PC-9 (cell line): ENCODE data around the gene GRK4. TPM values are rescaled to one million over a fixed set of nuclear protein-coding genes. Genes with fewer than 3 reads are reported as not detected.
A peak's percentile ranks its signal among the peaks of the same experiment; 100 is the strongest.

ENCODE experiments used
- BruUV-seq: library from RNA; stranded (reverse); fragments of 400-500 nt; replicated peaks from 2 replicates; lab custom pipeline; 2021; lab: Mats Ljungman, UMichigan
- CTCF ChIA-PET: fragments of 300-600 bp; sonication (Branson Sonifier 250); formaldehyde crosslinking; loops from one replicate; lab custom pipeline; 2022; ENCODE audit warnings: antibody characterized with exemption; lab: Charles Lee
- POLR2A ChIA-PET: fragments of 300-600 bp; sonication (Branson Sonifier 250); formaldehyde crosslinking; loops from one replicate; lab custom pipeline; 2022; ENCODE audit warnings: antibody characterized with exemption; ENCODE audit not compliant: unreplicated experiment; lab: Charles Lee
- DNase-seq, 2 experiments: peaks; one replicate each; pipeline versions ENCODE4 v3.0.0 to v3.0.0-alpha.2; 2015 to 2022; ENCODE audit warnings: mixed read lengths in 1 of 2
- H2AFZ ChIP-seq: fragments of 200-600 bp; sonication (generic); 2 replicates; pipeline ENCODE4 v1.8.1; 2017; ENCODE audit warnings: antibody characterized with exemption
- H3F3A ChIP-seq: fragments of 200-600 bp; sonication (generic); 2 replicates; pipeline ENCODE4 v1.8.1; 2017; ENCODE audit warnings: antibody characterized with exemption, mild to moderate bottlenecking, low read depth; ENCODE audit not compliant: insufficient read depth
- H3K27ac ChIP-seq: fragments of 200-600 bp; sonication (generic); 2 replicates; pipeline ENCODE4 v1.6.1; 2016; ENCODE audit warnings: mixed run types
- H3K27me3 ChIP-seq: fragments of 200-600 bp; sonication (generic); 2 replicates; pipeline ENCODE4 v1.6.1; 2016; ENCODE audit warnings: low read depth, mixed run types; ENCODE audit not compliant: insufficient read depth
- H3K36me3 ChIP-seq: fragments of 200-600 bp; sonication (generic); 2 replicates; pipeline ENCODE4 v1.6.1; 2016; ENCODE audit warnings: low read depth, mixed run types
- H3K4me1 ChIP-seq: fragments of 200-600 bp; sonication (generic); replicated peaks from 2 replicates; pipeline ENCODE4 v1.6.1; 2016; ENCODE audit warnings: mixed run types; ENCODE audit not compliant: insufficient read depth
- H3K4me2 ChIP-seq: fragments of 200-600 bp; sonication (generic); 2 replicates; pipeline ENCODE4 v1.6.1; 2017; ENCODE audit warnings: mixed run types
- H3K4me3 ChIP-seq: fragments of 200-600 bp; sonication (generic); 2 replicates; pipeline ENCODE4 v1.6.1; 2016; ENCODE audit warnings: mixed run types
- H3K79me2 ChIP-seq: fragments of 200-600 bp; sonication (generic); 2 replicates; pipeline ENCODE4 v1.6.1; 2017; ENCODE audit warnings: low read depth, mixed run types
- H3K9me2 ChIP-seq: fragments of 200-600 bp; sonication (generic); 2 replicates; pipeline ENCODE4 v1.8.1; 2017; ENCODE audit warnings: mild to moderate bottlenecking; ENCODE audit not compliant: insufficient read depth
- H3K9me3 ChIP-seq: fragments of 200-600 bp; sonication (generic); 2 replicates; pipeline ENCODE4 v1.8.1; 2016; ENCODE audit warnings: low read depth; ENCODE audit not compliant: insufficient read depth
- H4K20me1 ChIP-seq: fragments of 200-600 bp; sonication (generic); 2 replicates; pipeline ENCODE4 v1.8.1; 2017; ENCODE audit not compliant: insufficient read depth
- EZH2 ChIP-seq: fragments of 200-600 bp; sonication (generic); IDR thresholded peaks from 2 replicates; pipeline ENCODE4 v1.8.0; 2017; ENCODE audit warnings: antibody characterized with exemption, low read depth
- intact Hi-C: fragments of 100-400 bp; cut with micrococcal nuclease; formaldehyde crosslinking; loops from one replicate; pipeline ENCODE4 v1.10.0; 2022; ENCODE audit not compliant: unreplicated experiment
- total RNA-seq: library from RNA; stranded (reverse); gene quantifications from 2 replicates; pipeline ENCODE4 v1.2.3, GENCODE V29; 2021
- TF ChIP-seq, protein P1 (sequence below): fragments of 200-600 bp; sonication (generic); conservative IDR thresholded peaks from 2 replicates; pipeline ENCODE4 v1.6.1; 2017; ENCODE audit warnings: mixed run types, antibody characterized with exemption, mild to moderate bottlenecking, moderate library complexity

The GRK4 gene
- total RNA-seq, 1 experiment from 2014 or later, result 3.1 TPM

DNA sequence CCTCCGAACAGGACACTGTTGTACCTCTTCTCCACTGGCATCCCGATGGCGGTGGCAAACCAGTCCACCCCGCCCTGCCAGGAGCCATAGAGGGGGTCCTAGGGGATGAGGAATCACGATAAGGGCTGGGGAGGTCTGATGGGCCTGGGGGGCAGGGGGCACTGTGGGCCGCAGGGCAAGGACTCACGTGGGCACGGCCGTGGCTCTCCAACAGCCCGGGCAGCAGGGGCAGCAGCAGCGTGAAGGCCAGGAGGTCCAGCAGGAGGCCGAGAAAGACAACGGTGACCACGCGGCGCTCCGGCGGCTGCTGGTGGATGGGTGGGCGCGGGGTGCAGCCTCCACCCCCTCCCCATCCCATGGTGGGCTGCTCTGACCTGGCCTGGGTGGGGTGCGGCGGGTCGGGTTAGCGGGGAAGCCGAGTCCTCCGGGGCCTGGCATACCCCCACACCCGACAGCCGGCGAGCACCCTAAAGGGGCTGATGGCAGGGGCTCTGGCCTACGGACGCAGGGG lies 29.8 kb upstream of the GRK4 start:
- DNase-seq, result no peak
- no peaks in the 10 kb centered on the region for H3K9me3 ChIP-seq
- H3K9me2 ChIP-seq, result no peaks in the 10 kb centered on the region
- H3K4me3 ChIP-seq, result peak overlapping the region; percentile 51; the same call in 1 of the 2 replicates
- peak overlapping the region; percentile 74 for H3K4me2 ChIP-seq
- peaks cover 12% of the 10 kb centered on the region for H3K79me2 ChIP-seq
- peaks cover 26% of the 10 kb centered on the region for H3K4me1 ChIP-seq
- no peaks in the 10 kb centered on the region for H3K36me3 ChIP-seq
- intact Hi-C loops, result no loop called here
- peaks cover 42% of the 10 kb centered on the region for H3F3A ChIP-seq
- no peak overlapping the region for H2AFZ ChIP-seq
- POLR2A ChIA-PET, result no interaction called here
- BruUV-seq, result no TSS peak
- H4K20me1 ChIP-seq, result peaks cover 13% of the 10 kb centered on the region
- CTCF ChIA-PET, result no interaction called here
- no peaks in the 10 kb centered on the region for H3K27me3 ChIP-seq
- H3K27ac ChIP-seq, result no peak overlapping the region
- TF ChIP-seq, protein P1, sequence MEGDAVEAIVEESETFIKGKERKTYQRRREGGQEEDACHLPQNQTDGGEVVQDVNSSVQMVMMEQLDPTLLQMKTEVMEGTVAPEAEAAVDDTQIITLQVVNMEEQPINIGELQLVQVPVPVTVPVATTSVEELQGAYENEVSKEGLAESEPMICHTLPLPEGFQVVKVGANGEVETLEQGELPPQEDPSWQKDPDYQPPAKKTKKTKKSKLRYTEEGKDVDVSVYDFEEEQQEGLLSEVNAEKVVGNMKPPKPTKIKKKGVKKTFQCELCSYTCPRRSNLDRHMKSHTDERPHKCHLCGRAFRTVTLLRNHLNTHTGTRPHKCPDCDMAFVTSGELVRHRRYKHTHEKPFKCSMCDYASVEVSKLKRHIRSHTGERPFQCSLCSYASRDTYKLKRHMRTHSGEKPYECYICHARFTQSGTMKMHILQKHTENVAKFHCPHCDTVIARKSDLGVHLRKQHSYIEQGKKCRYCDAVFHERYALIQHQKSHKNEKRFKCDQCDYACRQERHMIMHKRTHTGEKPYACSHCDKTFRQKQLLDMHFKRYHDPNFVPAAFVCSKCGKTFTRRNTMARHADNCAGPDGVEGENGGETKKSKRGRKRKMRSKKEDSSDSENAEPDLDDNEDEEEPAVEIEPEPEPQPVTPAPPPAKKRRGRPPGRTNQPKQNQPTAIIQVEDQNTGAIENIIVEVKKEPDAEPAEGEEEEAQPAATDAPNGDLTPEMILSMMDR, result no peak
- TF ChIP-seq EZH2, result no peak

DNA sequence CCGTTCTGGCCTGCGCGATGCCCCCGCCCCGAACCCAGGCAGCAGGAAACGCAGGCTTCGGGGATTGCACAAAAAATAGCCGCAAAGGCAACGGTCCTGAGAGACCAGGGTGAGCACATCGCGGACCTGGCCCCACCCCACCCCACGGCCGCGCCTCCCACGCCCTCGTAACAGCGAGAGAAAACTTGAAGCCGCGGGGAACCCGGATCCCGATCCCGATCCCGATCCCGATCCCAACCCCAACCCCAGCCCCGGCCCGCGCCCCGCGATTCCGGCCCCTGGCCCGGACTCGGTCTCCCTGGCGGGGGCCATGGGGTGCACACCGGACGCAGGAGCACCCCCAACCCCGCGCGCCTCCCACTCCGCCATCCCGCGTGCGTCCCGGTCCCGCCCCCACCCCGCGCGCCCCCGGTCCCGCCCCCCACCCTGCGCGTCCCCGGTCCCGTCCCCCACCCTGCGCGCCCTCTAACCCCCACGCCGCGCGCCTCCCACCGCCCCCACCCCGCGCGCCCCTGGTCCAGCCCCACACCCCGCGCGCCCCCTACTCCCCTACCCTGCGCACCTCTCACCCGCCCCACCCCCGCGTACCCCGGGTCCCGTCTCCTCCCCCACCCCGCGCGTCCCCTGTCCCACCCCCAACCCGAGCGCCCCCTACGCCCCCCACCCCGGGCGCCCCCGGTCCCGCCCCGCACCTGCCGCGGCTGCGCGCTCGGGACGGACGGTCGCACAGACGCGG lies 29.1 kb upstream of the GRK4 start:
- peaks cover 12% of the 10 kb centered on the region for H3K79me2 ChIP-seq
- TF ChIP-seq EZH2, result no peak
- TF ChIP-seq, protein P1, result no peak

DNA sequence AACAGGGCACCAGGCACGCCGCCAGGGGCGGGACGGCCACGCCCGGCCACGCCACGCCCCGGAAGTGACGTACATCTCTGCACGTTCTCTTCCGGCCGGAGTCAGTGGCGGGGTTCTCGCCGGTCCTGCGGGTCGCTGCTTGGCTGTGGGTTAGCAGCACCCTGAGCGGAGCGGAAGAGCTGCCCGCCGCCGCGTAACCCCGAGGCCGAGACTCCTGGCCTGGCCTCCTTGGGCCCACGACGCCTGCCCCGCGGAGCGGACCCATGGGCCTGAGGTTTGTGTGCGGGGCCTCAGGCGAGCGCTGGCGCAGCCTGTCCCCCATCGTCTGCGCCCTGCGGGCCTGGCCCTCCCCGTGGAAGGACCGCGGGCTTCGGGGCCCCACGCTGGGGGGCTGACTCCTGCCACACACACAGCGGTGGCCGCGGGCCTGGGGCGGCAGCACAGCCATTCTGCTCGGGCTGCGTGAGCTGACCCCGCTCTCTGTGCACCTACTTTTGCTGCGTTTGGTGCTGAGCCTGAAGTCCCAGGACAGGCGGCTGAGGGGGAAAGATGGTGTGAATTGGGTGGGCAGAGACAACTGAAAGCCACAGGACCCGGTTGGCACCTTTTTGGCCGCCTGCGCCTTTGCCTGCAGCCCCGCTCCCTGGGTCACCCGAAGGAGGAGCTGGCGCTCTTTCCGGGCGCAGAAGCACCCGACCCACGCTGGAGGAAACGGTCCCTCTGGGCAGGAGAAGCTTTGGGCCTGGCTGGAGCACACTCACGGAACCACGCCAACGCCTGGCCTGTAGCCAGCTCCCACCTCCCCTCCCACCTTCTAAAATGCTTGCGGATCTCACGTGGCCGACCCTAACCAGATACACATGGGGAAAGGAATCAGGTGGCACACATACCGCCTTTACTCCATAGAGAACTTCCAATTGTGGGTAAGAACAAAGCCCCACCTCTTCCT lies 28.3 kb upstream of the GRK4 start:
- ChIA-PET CTCF (no interaction called here), POLR2A (interaction anchor here (0.6 to 1.0 kb wide), 3 partner anchors 29 to 179 kb away, joined by 3 to 21 read pairs (median 20); partner anchors contain the start of gene GRK4)
- Histone ChIP-seq H3K4me2 (peak overlapping the region; percentile 93), H3K27ac (peak overlapping the region; percentile 71), H3K27me3 (no peaks in the 10 kb centered on the region), H3K9me3 (no peaks in the 10 kb centered on the region), H3K9me2 (no peaks in the 10 kb centered on the region), H4K20me1 (peaks cover 13% of the 10 kb centered on the region), H3K79me2 (peaks cover 12% of the 10 kb centered on the region), H2AFZ (peak overlapping the region; percentile 71), H3K4me3 (peak overlapping the region; percentile 65), H3K36me3 (no peaks in the 10 kb centered on the region), H3F3A (peaks cover 42% of the 10 kb centered on the region), H3K4me1 (peaks cover 26% of the 10 kb centered on the region)
- intact Hi-C loops, result no loop called here
- no TSS peak for BruUV-seq
- DNase-seq, result peak; percentile 63 to 94
- TF ChIP-seq, protein P1, result no peak
- TF ChIP-seq EZH2, result no peak

More for the DNA sequence above, 29.1 kb upstream of the GRK4 start:
- Histone ChIP-seq H2AFZ (no peak overlapping the region), H3K27ac (no peak overlapping the region), H3K9me3 (no peaks in the 10 kb centered on the region), H3K4me3 (peak overlapping the region; percentile 51; the same call in 1 of the 2 replicates), H3K36me3 (no peaks in the 10 kb centered on the region), H3K27me3 (no peaks in the 10 kb centered on the region), H3K4me1 (peaks cover 26% of the 10 kb centered on the region), H3K9me2 (no peaks in the 10 kb centered on the region), H3F3A (peaks cover 46% of the 10 kb centered on the region), H3K4me2 (peak overlapping the region; percentile 74), H4K20me1 (peaks cover 13% of the 10 kb centered on the region)
- no peak for DNase-seq
- intact Hi-C loops, result no loop called here
- POLR2A ChIA-PET, result no interaction called here
- no TSS peak for BruUV-seq
- CTCF ChIA-PET, result no interaction called here
